HCT116 (cell line): ENCODE measurements around the gene NMNAT3. TPM values are rescaled to one million over a fixed set of nuclear protein-coding genes. Genes with fewer than 3 reads are reported as not detected.

Experiments used
- ATAC-seq: fragments of 200-7000 bp; cut with Tn5 transposase; 2 replicates; pipeline ENCODE4 v1.9.1; 2020; ENCODE audit warnings: mild to moderate bottlenecking, moderate library complexity
- BruUV-seq: library from RNA; stranded (reverse); fragments of 400-500 nt; replicated peaks from 2 replicates; lab custom pipeline; 2021; lab: Mats Ljungman, UMichigan
- CTCF ChIA-PET: fragments of 300-600 bp; sonication (Branson Sonifier 250); formaldehyde crosslinking; loops from one replicate; lab custom pipeline; 2021; ENCODE audit warnings: antibody characterized with exemption; lab: Charles Lee
- POLR2A ChIA-PET: fragments of 300-600, 350-600 bp; sonication (Branson Sonifier 250); formaldehyde crosslinking; loops from one replicate; lab custom pipeline; 2021; ENCODE audit warnings: antibody characterized with exemption; lab: Charles Lee
- RAD21 ChIA-PET, 2 experiments: fragments of 300-600 bp; sonication (Branson Sonifier 250); formaldehyde crosslinking; loops; one replicate each; lab custom pipeline; 2023; ENCODE audit warnings: low total read pairs in 2 of 2; ENCODE audit not compliant: uncharacterized antibody in 2 of 2, unreplicated experiment in 2 of 2, low non-redundant PET in 1 of 2; lab: Charles Lee
- DNase-seq: peaks from one replicate; pipeline ENCODE4 v3.0.0-alpha.2; 2010; ENCODE audit warnings: low read depth, low spot score
- H2AFZ ChIP-seq: fragments of 200-600 bp; shearing (Covaris generic), sonication (generic); 2 replicates; pipeline ENCODE4 v1.6.1; 2017; ENCODE audit warnings: low read depth, mixed run types, mixed read lengths, antibody characterized with exemption, low read length; ENCODE audit not compliant: poor library complexity, severe bottlenecking
- H3K27ac ChIP-seq: 2 replicates; pipeline ENCODE4 v1.5.1; 2012; ENCODE audit warnings: low read depth, low read length
- H3K27me3 ChIP-seq: fragments of 200-600 bp; sonication (generic); 2 replicates; pipeline ENCODE4 v1.6.1; 2016; ENCODE audit warnings: mixed run types, low read length, mixed read lengths; ENCODE audit not compliant: insufficient read depth
- H3K36me3 ChIP-seq, 2 experiments: fragments of 200-500 bp in 1 of 2; fragments of 200-600 bp in 1 of 2; sonication (Bioruptor generic) in 1 of 2; sonication (generic) in 1 of 2; 2 replicates each; pipeline versions ENCODE4 v1.5.1 to v1.6.1; 2014 to 2016; ENCODE audit warnings: low read length in 2 of 2, inconsistent platforms in 1 of 2, mixed read lengths in 1 of 2, mixed run types in 1 of 2; ENCODE audit not compliant: insufficient read depth in 2 of 2, control insufficient read depth in 1 of 2
- H3K4me1 ChIP-seq, 2 experiments: fragments of 200-600 bp in 1 of 2; sonication (generic) in 1 of 2; 2 replicates each; pipeline versions ENCODE4 v1.5.1 to v1.6.1; 2012 to 2017; ENCODE audit warnings: low read length in 2 of 2, inconsistent platforms in 1 of 2, mild to moderate bottlenecking in 1 of 2, mixed read lengths in 1 of 2, mixed run types in 1 of 2, moderate library complexity in 1 of 2; ENCODE audit not compliant: insufficient read depth in 2 of 2, control insufficient read depth in 1 of 2
- H3K4me2 ChIP-seq: fragments of 200-600 bp; sonication (generic); 2 replicates; pipeline ENCODE4 v1.6.1; 2017; ENCODE audit warnings: mixed run types, low read length, mixed read lengths
- H3K4me3 ChIP-seq, 2 experiments: fragments of 200-600 bp in 1 of 2; sonication (generic) in 1 of 2; replicated peaks in 1 of 2; 2 replicates each; pipeline ENCODE4 v1.5.1; 2011 to 2016; ENCODE audit warnings: low read length in 2 of 2, control low read depth in 1 of 2, low read depth in 1 of 2, mild to moderate bottlenecking in 1 of 2, mixed read lengths in 1 of 2, mixed run types in 1 of 2
- H3K79me2 ChIP-seq: fragments of 200-600 bp; sonication (generic); 2 replicates; pipeline ENCODE4 v1.6.1; 2017; ENCODE audit warnings: mild to moderate bottlenecking, mixed run types, low read length, moderate library complexity, mixed read lengths; ENCODE audit not compliant: insufficient read depth
- H3K9ac ChIP-seq: fragments of 200-600 bp; sonication (generic); 2 replicates; pipeline ENCODE4 v1.6.1; 2016; ENCODE audit warnings: low read length, mixed read lengths
- H3K9me2 ChIP-seq: fragments of 200-600 bp; sonication (generic), shearing (Covaris generic); 2 replicates; pipeline ENCODE4 v1.6.1; 2017; ENCODE audit warnings: mixed run types, mild to moderate bottlenecking, moderate library complexity; ENCODE audit not compliant: insufficient read depth
- H3K9me3 ChIP-seq, 2 experiments: fragments of 200-500 bp in 1 of 2; fragments of 200-600 bp in 1 of 2; sonication (Bioruptor generic) in 1 of 2; sonication (generic) in 1 of 2; 2 replicates each; pipeline ENCODE4 v1.6.1; 2014 to 2017; ENCODE audit warnings: low read length in 2 of 2, mixed read lengths in 2 of 2, inconsistent platforms in 1 of 2, low read depth in 1 of 2, mild to moderate bottlenecking in 1 of 2, mixed run types in 1 of 2, moderate library complexity in 1 of 2; ENCODE audit not compliant: control insufficient read depth in 1 of 2, insufficient read depth in 1 of 2
- H4K20me1 ChIP-seq: fragments of 200-600 bp; sonication (generic), shearing (Covaris generic); 2 replicates; pipeline ENCODE4 v1.6.1; 2017; ENCODE audit warnings: mixed run types, mild to moderate bottlenecking, moderate library complexity; ENCODE audit not compliant: insufficient read depth
- CBX3 ChIP-seq: IDR thresholded peaks from 2 replicates; pipeline ENCODE4 v1.6.1; 2012; ENCODE audit warnings: low read depth
- CEBPB ChIP-seq: IDR thresholded peaks from 2 replicates; pipeline ENCODE4 v1.6.1; 2012; ENCODE audit warnings: low read depth
- EGR1 ChIP-seq: IDR thresholded peaks from 2 replicates; pipeline ENCODE4 v1.6.1; 2012; ENCODE audit warnings: low read depth
- ELF1 ChIP-seq: IDR thresholded peaks from 2 replicates; pipeline ENCODE4 v1.6.1; 2012; ENCODE audit warnings: low read depth, borderline replicate concordance
- EZH2 ChIP-seq: fragments of 200-600 bp; sonication (generic); IDR thresholded peaks from 2 replicates; pipeline ENCODE4 v1.6.1; 2017; ENCODE audit warnings: antibody characterized with exemption, mixed run types
- EZH2phosphoT487 ChIP-seq: fragments of 200-600 bp; IDR thresholded peaks from 2 replicates; pipeline ENCODE4 v1.6.1; 2018; ENCODE audit warnings: antibody characterized with exemption, borderline replicate concordance
- FOSL1 ChIP-seq: IDR thresholded peaks from 2 replicates; pipeline ENCODE4 v1.6.1; 2012; ENCODE audit warnings: low read depth
- JUND ChIP-seq: IDR thresholded peaks from 2 replicates; pipeline ENCODE4 v1.6.1; 2012
- POLR2AphosphoS5 ChIP-seq: IDR thresholded peaks from 2 replicates; pipeline ENCODE4 v1.6.1; 2011; ENCODE audit warnings: mild to moderate bottlenecking, low read depth, low read length, moderate library complexity
- RAD21 ChIP-seq: IDR thresholded peaks from 2 replicates; pipeline ENCODE4 v1.6.1; 2012; ENCODE audit warnings: low read depth, mild to moderate bottlenecking
- SIN3A ChIP-seq: IDR thresholded peaks from 2 replicates; pipeline ENCODE4 v1.6.1; 2012; ENCODE audit warnings: low read depth
- SP1 ChIP-seq: IDR thresholded peaks from 2 replicates; pipeline ENCODE4 v1.6.1; 2012; ENCODE audit warnings: low read depth
- SRF ChIP-seq: IDR thresholded peaks from 2 replicates; pipeline ENCODE4 v1.6.1; 2012; ENCODE audit warnings: low read depth
- YY1 ChIP-seq: IDR thresholded peaks from 2 replicates; pipeline ENCODE4 v1.6.1; 2011; ENCODE audit warnings: low read length, low read depth, moderate library complexity, mild to moderate bottlenecking; ENCODE audit not compliant: insufficient replicate concordance; ENCODE audit errors: extremely low read depth
- ZFX ChIP-seq: fragments of 450-650 bp; IDR thresholded peaks from 2 replicates; pipeline ENCODE4 v1.6.1; 2017
- ZNF274 ChIP-seq: fragments of 200-500 bp; sonication (Bioruptor generic); IDR thresholded peaks from 2 replicates; pipeline ENCODE4 v1.6.1; 2014; ENCODE audit warnings: mild to moderate bottlenecking, low read depth, low read length, inconsistent platforms
- intact Hi-C: fragments of 100-400 bp; cut with micrococcal nuclease; formaldehyde crosslinking; loops from 2 replicates; pipeline ENCODE4 v1.10.0; 2022
- total RNA-seq: library from RNA; stranded (reverse); gene quantifications from one replicate; pipeline ENCODE4 v1.2.1, GENCODE V29; 2021; ENCODE audit not compliant: unreplicated experiment
- TF ChIP-seq, protein P1 (sequence below), 3 experiments: fragments of 200-600 bp in 1 of 3; sonication (generic) in 1 of 3; IDR thresholded peaks in 2 of 3; conservative IDR thresholded peaks in 1 of 3; 2 replicates each; pipeline ENCODE4 v1.5.1; 2012 to 2017; ENCODE audit warnings: low read depth in 2 of 3, low read length in 2 of 3, antibody characterized with exemption in 1 of 3, borderline replicate concordance in 1 of 3, control low read depth in 1 of 3, mild to moderate bottlenecking in 1 of 3, mixed read lengths in 1 of 3, mixed run types in 1 of 3, moderate library complexity in 1 of 3; ENCODE audit not compliant: insufficient read depth in 1 of 3
- TF ChIP-seq, protein P2 (sequence below): IDR thresholded peaks from 2 replicates; pipeline ENCODE4 v1.6.1; 2012
- TF ChIP-seq, protein P3 (sequence below): IDR thresholded peaks from 2 replicates; pipeline ENCODE4 v1.6.1; 2012; ENCODE audit warnings: low read depth
- TF ChIP-seq, protein P4 (sequence below): IDR thresholded peaks from 2 replicates; pipeline ENCODE4 v1.6.1; 2011; ENCODE audit warnings: mild to moderate bottlenecking, low read length, moderate library complexity; ENCODE audit not compliant: insufficient replicate concordance; ENCODE audit errors: extremely low read depth

The NMNAT3 gene
- total RNA-seq, 1 experiment from 2014 or later, result 5.7 TPM

DNA sequence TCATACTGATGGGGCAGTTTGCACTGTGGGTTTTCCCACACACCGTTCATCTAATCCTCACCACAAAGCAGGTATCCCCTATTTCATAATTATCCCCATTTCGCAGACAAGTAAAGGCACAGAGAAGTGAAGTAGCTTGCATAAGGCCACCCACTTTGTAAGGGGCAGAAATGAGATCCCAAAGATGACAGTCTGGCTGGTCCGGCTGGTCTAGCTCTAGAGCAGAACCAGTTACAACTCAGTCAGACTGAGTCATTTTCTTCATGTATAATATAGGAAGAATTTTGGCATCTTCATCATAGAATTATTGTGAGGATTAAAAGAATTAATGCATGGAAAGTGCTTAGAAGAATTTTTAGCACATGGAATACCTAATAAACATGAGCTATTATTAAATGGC is 148.8 kb downstream of the NMNAT3 start:
- H3K27ac ChIP-seq, result no peak overlapping the region
- H3K27me3 ChIP-seq, result no peaks in the 10 kb centered on the region
- ATAC-seq (no peak), DNase-seq (no peak)
- ChIA-PET RAD21 (no interaction called here), POLR2A (interaction anchor here (1.3 kb wide), 1 partner anchor 139 kb away, joined by 4 read pairs; the partner anchor contains the start of gene COPB2), CTCF (no interaction called here)
- intact Hi-C loops, result no loop called here
- H3K36me3 ChIP-seq, result no peaks in the 10 kb centered on the region
- TF ChIP-seq JUND, result no peak
- TF ChIP-seq EZH2, result no peak
- TF ChIP-seq ZFX, result no peak
- TF ChIP-seq, protein P1, sequence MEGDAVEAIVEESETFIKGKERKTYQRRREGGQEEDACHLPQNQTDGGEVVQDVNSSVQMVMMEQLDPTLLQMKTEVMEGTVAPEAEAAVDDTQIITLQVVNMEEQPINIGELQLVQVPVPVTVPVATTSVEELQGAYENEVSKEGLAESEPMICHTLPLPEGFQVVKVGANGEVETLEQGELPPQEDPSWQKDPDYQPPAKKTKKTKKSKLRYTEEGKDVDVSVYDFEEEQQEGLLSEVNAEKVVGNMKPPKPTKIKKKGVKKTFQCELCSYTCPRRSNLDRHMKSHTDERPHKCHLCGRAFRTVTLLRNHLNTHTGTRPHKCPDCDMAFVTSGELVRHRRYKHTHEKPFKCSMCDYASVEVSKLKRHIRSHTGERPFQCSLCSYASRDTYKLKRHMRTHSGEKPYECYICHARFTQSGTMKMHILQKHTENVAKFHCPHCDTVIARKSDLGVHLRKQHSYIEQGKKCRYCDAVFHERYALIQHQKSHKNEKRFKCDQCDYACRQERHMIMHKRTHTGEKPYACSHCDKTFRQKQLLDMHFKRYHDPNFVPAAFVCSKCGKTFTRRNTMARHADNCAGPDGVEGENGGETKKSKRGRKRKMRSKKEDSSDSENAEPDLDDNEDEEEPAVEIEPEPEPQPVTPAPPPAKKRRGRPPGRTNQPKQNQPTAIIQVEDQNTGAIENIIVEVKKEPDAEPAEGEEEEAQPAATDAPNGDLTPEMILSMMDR (IDR thresholded peaks at IDR 0.05 in 2 of 3, conservative IDR thresholded peaks at IDR 0.05 in 1 of 3; ENCODE audit: borderline replicate concordance in 1 of 3, insufficient read depth in 1 of 3, low read depth in 2 of 3, low read length in 2 of 3), result no peak
- TF ChIP-seq SP1, result no peak
- no peak for TF ChIP-seq SIN3A
- TF ChIP-seq EZH2phosphoT487, result no peak
- TF ChIP-seq FOSL1, result no peak
- TF ChIP-seq POLR2AphosphoS5, result no peak
- TF ChIP-seq, protein P2, sequence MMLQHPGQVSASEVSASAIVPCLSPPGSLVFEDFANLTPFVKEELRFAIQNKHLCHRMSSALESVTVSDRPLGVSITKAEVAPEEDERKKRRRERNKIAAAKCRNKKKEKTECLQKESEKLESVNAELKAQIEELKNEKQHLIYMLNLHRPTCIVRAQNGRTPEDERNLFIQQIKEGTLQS, result no peak
- no peak for TF ChIP-seq EGR1
- TF ChIP-seq, protein P3, sequence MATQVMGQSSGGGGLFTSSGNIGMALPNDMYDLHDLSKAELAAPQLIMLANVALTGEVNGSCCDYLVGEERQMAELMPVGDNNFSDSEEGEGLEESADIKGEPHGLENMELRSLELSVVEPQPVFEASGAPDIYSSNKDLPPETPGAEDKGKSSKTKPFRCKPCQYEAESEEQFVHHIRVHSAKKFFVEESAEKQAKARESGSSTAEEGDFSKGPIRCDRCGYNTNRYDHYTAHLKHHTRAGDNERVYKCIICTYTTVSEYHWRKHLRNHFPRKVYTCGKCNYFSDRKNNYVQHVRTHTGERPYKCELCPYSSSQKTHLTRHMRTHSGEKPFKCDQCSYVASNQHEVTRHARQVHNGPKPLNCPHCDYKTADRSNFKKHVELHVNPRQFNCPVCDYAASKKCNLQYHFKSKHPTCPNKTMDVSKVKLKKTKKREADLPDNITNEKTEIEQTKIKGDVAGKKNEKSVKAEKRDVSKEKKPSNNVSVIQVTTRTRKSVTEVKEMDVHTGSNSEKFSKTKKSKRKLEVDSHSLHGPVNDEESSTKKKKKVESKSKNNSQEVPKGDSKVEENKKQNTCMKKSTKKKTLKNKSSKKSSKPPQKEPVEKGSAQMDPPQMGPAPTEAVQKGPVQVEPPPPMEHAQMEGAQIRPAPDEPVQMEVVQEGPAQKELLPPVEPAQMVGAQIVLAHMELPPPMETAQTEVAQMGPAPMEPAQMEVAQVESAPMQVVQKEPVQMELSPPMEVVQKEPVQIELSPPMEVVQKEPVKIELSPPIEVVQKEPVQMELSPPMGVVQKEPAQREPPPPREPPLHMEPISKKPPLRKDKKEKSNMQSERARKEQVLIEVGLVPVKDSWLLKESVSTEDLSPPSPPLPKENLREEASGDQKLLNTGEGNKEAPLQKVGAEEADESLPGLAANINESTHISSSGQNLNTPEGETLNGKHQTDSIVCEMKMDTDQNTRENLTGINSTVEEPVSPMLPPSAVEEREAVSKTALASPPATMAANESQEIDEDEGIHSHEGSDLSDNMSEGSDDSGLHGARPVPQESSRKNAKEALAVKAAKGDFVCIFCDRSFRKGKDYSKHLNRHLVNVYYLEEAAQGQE, result no peak
- TF ChIP-seq ZNF274, result no peak
- TF ChIP-seq ELF1, result no peak
- TF ChIP-seq RAD21, result no peak
- TF ChIP-seq SRF, result no peak
- TF ChIP-seq YY1, result no peak
- TF ChIP-seq, protein P4, sequence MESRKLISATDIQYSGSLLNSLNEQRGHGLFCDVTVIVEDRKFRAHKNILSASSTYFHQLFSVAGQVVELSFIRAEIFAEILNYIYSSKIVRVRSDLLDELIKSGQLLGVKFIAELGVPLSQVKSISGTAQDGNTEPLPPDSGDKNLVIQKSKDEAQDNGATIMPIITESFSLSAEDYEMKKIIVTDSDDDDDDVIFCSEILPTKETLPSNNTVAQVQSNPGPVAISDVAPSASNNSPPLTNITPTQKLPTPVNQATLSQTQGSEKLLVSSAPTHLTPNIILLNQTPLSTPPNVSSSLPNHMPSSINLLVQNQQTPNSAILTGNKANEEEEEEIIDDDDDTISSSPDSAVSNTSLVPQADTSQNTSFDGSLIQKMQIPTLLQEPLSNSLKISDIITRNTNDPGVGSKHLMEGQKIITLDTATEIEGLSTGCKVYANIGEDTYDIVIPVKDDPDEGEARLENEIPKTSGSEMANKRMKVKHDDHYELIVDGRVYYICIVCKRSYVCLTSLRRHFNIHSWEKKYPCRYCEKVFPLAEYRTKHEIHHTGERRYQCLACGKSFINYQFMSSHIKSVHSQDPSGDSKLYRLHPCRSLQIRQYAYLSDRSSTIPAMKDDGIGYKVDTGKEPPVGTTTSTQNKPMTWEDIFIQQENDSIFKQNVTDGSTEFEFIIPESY, result no peak
- TF ChIP-seq CEBPB, result no peak
- TF ChIP-seq CBX3, result no peak
- no peak overlapping the region for H3K4me3 ChIP-seq
- peaks cover 10% of the 10 kb centered on the region; the same call in 1 of the 2 replicates for H3K79me2 ChIP-seq
- no peak overlapping the region for H3K4me2 ChIP-seq
- no peak overlapping the region for H2AFZ ChIP-seq
- H3K9me3 ChIP-seq, result no peaks in the 10 kb centered on the region
- no peaks in the 10 kb centered on the region for H4K20me1 ChIP-seq
- H3K9me2 ChIP-seq, result no peaks in the 10 kb centered on the region
- no TSS peak for BruUV-seq
- peaks cover 14 to 18% of the 10 kb centered on the region in 2 experiments for H3K4me1 ChIP-seq
- H3K9ac ChIP-seq, result no peak overlapping the region
